Stomach smooth muscle (tissue), 2 donors: ENCODE measurements around the gene OR8B12.
"Not testable (repeated sequence)": the region's sequence is repeated elsewhere in the genome, so short reads cannot be mapped to it uniquely, and the experiment has no call there.

ENCODE experiments used
- H3K27ac ChIP-seq: one replicate; pipeline ENCODE4 v1.7.0; 2013; ENCODE audit warnings: mild to moderate bottlenecking, low read length, inconsistent platforms
- H3K27me3 ChIP-seq, 2 donors: one replicate each; pipeline ENCODE4 v1.7.0; 2013; ENCODE audit warnings: low read length in 2 of 2; ENCODE audit not compliant: insufficient read depth in 2 of 2, control insufficient read depth in 1 of 2
- H3K36me3 ChIP-seq, 2 donors: one replicate each; pipeline ENCODE4 v1.7.0; 2013; ENCODE audit warnings: low read length in 2 of 2; ENCODE audit not compliant: control insufficient read depth in 2 of 2, insufficient read depth in 2 of 2
- H3K4me1 ChIP-seq: one replicate; pipeline ENCODE4 v1.7.0; 2013; ENCODE audit warnings: low read length; ENCODE audit not compliant: control insufficient read depth, insufficient read depth
- H3K4me3 ChIP-seq, 2 donors: one replicate each; pipeline ENCODE4 v1.7.0; 2013; ENCODE audit warnings: low read length in 2 of 2
- H3K9ac ChIP-seq, 2 donors: one replicate each; pipeline ENCODE4 v1.7.0; 2013; ENCODE audit warnings: low read length in 2 of 2, mild to moderate bottlenecking in 1 of 2
- H3K9me3 ChIP-seq, 2 donors: one replicate each; pipeline ENCODE4 v1.7.0; 2013; ENCODE audit warnings: low read length in 2 of 2; ENCODE audit not compliant: control insufficient read depth in 2 of 2
- donor health status: healthy.
- donor health status: Pancreatic carcinoma.

Gene OR8B12

GRCh38 chr11:124533626-124534025 is 9.8 kb downstream of the OR8B12 start:
- Histone ChIP-seq H3K27me3 (no peaks in the 10 kb centered on the region), H3K27ac (no peak overlapping the region)

GRCh38 chr11:124520550-124520854 is 23.0 kb downstream of the OR8B12 start:
- Histone ChIP-seq H3K27me3 (no peaks in the 10 kb centered on the region), H3K9ac (no peak overlapping the region), H3K9me3 (no peaks in the 10 kb centered on the region), H3K4me3 (no peak overlapping the region), H3K4me1 (no peaks in the 10 kb centered on the region), H3K36me3 (no peaks in the 10 kb centered on the region), H3K27ac (no peak overlapping the region)

More at GRCh38 chr11:124533626-124534025, 9.8 kb downstream of the OR8B12 start:
- Histone ChIP-seq H3K36me3 (no peaks in the 10 kb centered on the region), H3K4me3 (no peak overlapping the region), H3K4me1 (no peaks in the 10 kb centered on the region), H3K9ac (no peak overlapping the region), H3K9me3 (no peaks in the 10 kb centered on the region)

- Histone ChIP-seq H3K27ac (no peak overlapping the region), H3K9ac (no peak overlapping the region), H3K4me1 (no peaks in the 10 kb centered on the region), H3K36me3 (no peaks in the 10 kb centered on the region), H3K4me3 (no peak overlapping the region), H3K9me3 (no peaks in the 10 kb centered on the region), H3K27me3 (no peaks in the 10 kb centered on the region)
These were observed 23.5 kb downstream of the OR8B12 start for GRCh38 chr11:124519850-124520549.

- H3K4me3 ChIP-seq = no peak overlapping the region
- no peaks in the 10 kb centered on the region for H3K27me3 ChIP-seq
- no peaks in the 10 kb centered on the region for H3K36me3 ChIP-seq
- no peaks in the 10 kb centered on the region for H3K4me1 ChIP-seq
- no peak overlapping the region for H3K9ac ChIP-seq
- H3K27ac ChIP-seq = no peak overlapping the region
- H3K9me3 ChIP-seq = no peaks in the 10 kb centered on the region
These were observed 24.4 kb downstream of the OR8B12 start for GRCh38 chr11:124518989-124519451.

GRCh38 chr11:124517314-124517713 is 26.1 kb downstream of the OR8B12 start:
- H3K9ac ChIP-seq = no peak overlapping the region
- H3K9me3 ChIP-seq = no peaks in the 10 kb centered on the region
- H3K27ac ChIP-seq = no peak overlapping the region
- no peaks in the 10 kb centered on the region for H3K4me1 ChIP-seq
- H3K36me3 ChIP-seq = no peaks in the 10 kb centered on the region
- H3K4me3 ChIP-seq = no peak overlapping the region
- H3K27me3 ChIP-seq = no peaks in the 10 kb centered on the region

GRCh38 chr11:124514675-124515074 is 28.8 kb downstream of the OR8B12 start:
- not testable (repeated sequence) for H3K4me1 ChIP-seq, H3K9ac ChIP-seq, H3K27ac ChIP-seq, H3K36me3 ChIP-seq, H3K27me3 ChIP-seq, H3K4me3 ChIP-seq, H3K9me3 ChIP-seq

GRCh38 chr11:124514131-124514530 is 29.3 kb downstream of the OR8B12 start:
- H3K27ac ChIP-seq = no peak overlapping the region

GRCh38 chr11:124511745-124512144 is 31.7 kb downstream of the OR8B12 start:
- Histone ChIP-seq H3K4me1 (no peaks in the 10 kb centered on the region), H3K36me3 (no peaks in the 10 kb centered on the region), H3K9ac (no peak overlapping the region), H3K4me3 (no peak overlapping the region), H3K27me3 (peaks cover 0 to 4% of the 10 kb centered on the region in 2 donors), H3K27ac (no peak overlapping the region), H3K9me3 (no peaks in the 10 kb centered on the region)

More at GRCh38 chr11:124514131-124514530, 29.3 kb downstream of the OR8B12 start:
- Histone ChIP-seq H3K36me3 (no peaks in the 10 kb centered on the region), H3K9me3 (no peaks in the 10 kb centered on the region), H3K4me1 (no peaks in the 10 kb centered on the region), H3K27me3 (peaks cover 0 to 4% of the 10 kb centered on the region in 2 donors), H3K4me3 (no peak overlapping the region), H3K9ac (no peak overlapping the region)

- no peak overlapping the region for H3K4me3 ChIP-seq
- no peaks in the 10 kb centered on the region for H3K4me1 ChIP-seq
- H3K36me3 ChIP-seq = no peaks in the 10 kb centered on the region
- H3K27me3 ChIP-seq = peaks cover 0 to 4% of the 10 kb centered on the region in 2 donors
- no peaks in the 10 kb centered on the region for H3K9me3 ChIP-seq
- no peak overlapping the region for H3K27ac ChIP-seq
- no peak overlapping the region for H3K9ac ChIP-seq
These were observed 33.2 kb downstream of the OR8B12 start for GRCh38 chr11:124510279-124510678.

- Histone ChIP-seq H3K27me3 (no peaks in the 10 kb centered on the region), H3K27ac (no peak overlapping the region), H3K4me3 (no peak overlapping the region), H3K9me3 (no peaks in the 10 kb centered on the region), H3K9ac (no peak overlapping the region), H3K36me3 (no peaks in the 10 kb centered on the region), H3K4me1 (no peaks in the 10 kb centered on the region)
These were observed 43.7 kb downstream of the OR8B12 start for GRCh38 chr11:124499711-124500110.

GRCh38 chr11:124493016-124493655 is 50.3 kb downstream of the OR8B12 start:
- no peaks in the 10 kb centered on the region for H3K27me3 ChIP-seq
- H3K27ac ChIP-seq = no peak overlapping the region
- H3K4me3 ChIP-seq = no peak overlapping the region
- H3K4me1 ChIP-seq = no peaks in the 10 kb centered on the region
- no peaks in the 10 kb centered on the region for H3K9me3 ChIP-seq
- no peaks in the 10 kb centered on the region for H3K36me3 ChIP-seq
- H3K9ac ChIP-seq = no peak overlapping the region
